HL-60/S4 treated with retinoic acid at 250 ng/mL for 4 days and 3 days (cell line): ENCODE measurements around the gene KPNA6.
"Not testable (repeated sequence)": the region's sequence is repeated elsewhere in the genome, so short reads cannot be mapped to it uniquely, and the experiment has no call there.

Source experiments
- in situ Hi-C: fragments of 300-500 bp; cut with MboI; formaldehyde crosslinking; loops from 2 replicates; pipeline ENCODE4 v1.7.0; 2022; ENCODE audit warnings: low sequenced_read_pairs

KPNA6 gene

GRCh38 chr1:32107742-32108661, at the start of gene KPNA6:
Gene KPNA6, plus strand, starts transcription at chr1:32108056. Its CDS starts 75 bp downstream, at chr1:32108131.
- in situ Hi-C loops = loop anchor here (10.0 kb wide), 1 partner anchor 63 kb away; no protein-coding TSS in a partner anchor

- in situ Hi-C loops = no loop called here
These were observed 46.9 kb upstream of the KPNA6 start for GRCh38 chr1:32060914-32061313.

- in situ Hi-C loops = no loop called here
These were observed 45.0 kb upstream of the KPNA6 start for GRCh38 chr1:32062867-32063230.

DNA sequence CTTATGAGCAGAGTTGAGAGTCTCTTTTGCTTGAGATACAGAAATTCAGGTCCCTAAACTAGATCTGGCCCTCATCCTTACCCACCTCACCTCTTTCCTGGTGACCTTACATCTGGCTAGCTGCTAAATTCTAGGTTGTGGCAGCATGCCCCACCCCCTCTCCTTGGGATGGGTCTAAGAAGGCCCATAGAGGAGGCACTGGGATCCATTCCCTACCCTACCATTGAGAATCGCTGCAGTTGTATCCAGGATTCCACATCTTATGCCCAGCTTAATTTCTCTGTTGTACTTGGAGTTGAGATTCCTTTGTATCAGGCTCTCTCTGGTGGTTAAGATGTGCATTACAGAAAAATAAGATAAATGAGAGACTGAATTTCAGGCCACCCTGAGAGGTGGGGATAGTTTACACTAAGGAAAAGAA, 44.6 kb upstream of the KPNA6 start:
- in situ Hi-C loops = no loop called here

DNA sequence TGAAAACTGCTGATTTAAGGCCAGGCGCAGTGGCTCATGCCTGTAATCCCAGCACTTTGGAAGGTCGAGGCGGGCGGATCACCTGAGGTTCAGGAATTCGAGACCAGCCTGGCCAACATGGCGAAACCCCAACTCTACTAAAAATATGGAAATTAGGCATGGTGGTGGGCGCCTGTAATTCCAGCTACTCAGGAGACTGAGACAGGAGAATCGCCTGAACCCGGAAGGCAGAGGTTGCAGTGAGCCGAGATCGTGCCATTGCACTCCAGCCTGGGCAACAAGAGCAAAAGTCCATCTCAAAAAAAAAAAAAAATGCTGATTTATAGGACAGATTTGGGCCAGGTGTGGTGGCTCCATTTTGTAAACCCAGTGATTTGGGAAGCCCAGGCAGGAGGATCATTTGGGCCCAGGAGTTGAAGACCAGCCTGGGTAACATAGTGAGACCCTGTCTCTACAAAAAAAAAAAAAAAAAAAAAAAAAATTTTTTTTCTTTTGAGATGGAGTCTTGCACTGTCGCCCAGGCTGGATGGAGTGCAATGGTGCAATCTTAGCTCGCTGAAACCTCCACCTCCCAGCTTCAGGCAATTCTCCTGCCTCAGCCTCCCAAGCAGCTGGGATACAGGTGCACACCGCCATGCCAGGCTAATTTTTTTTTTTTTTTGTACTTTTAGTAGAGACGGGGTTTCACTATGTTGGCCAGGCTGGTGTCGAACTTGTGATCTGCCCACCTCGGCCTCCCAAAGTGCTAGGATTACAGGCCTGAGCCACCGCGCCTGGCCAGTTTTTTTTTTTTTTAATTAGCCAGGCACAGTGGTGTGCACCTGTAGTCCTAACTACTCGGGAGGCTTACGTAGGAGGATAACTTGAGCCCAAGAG, 42.0 kb upstream of the KPNA6 start:
- in situ Hi-C loops = not testable (repeated sequence)

GRCh38 chr1:32066489-32066873, 41.4 kb upstream of the KPNA6 start:
- in situ Hi-C loops = no loop called here

DNA sequence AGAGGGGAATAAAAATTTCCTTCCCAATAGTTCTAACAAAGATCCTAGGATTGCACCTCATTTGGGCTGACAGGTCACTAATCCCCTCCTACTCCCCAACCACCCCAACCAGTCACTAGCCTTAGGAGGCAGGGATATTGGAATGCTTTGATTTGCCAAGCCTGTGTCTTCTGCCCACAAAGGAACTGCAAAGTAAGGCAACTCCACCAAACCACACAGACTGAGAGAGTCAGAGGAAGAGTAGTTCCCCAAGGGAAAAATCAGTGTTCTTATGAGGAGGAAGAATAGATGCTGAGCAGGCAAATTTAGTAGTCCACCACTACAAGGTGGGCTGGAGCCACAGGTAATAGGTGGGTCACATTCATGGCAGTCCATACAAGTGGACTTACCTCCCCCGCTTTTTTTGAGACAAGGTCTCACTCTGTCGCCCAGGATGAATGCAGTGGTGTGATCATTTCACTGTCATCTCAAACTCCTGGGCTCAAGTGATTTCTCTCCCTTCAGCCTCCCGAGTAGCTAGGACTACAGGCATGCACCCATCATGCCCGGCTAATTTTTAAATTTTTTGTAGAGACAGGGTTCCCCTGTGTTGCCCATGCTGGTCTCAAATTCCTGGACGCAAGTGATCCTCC, 38.8 kb upstream of the KPNA6 start:
- in situ Hi-C loops = no loop called here

DNA sequence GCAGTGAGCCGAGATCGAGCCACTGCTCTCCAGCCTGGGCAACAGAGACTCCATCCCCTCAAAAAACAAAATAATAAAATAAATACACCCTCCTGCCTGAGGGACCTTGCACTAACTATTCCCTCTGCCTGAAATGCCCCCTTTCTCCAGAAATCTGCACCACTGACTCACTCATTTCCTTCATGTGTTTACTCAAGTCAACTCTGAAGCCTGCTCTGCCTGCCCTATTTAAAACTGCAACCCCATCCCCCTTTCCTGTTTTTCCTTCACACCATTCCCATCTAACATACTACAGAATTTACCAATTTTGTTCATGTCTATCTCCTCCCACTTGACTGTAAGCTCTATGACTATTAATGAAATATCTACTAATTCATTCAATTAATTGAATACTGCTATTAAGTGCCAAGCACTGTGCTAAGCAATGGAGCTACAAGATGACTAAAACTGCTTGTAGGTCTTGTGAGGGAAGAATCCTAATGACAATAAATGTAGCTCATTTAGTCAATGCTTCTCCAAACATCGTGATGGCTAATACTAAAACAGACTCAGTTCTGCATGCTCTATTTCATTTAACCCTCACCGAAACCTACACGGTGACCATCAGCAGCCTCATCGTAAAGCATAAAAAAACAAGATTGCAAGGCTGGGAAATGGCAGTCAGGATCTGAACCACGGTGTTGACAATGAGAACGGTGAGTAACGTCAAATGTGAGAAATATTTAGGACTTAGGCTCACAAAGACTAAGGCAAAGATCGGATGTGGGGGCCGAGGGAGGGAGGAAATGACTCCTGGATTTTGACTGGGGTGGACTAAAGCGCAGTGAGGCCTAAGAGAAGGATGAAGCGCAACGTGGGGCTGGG, 35.9 kb upstream of the KPNA6 start:
- in situ Hi-C loops = no loop called here

DNA sequence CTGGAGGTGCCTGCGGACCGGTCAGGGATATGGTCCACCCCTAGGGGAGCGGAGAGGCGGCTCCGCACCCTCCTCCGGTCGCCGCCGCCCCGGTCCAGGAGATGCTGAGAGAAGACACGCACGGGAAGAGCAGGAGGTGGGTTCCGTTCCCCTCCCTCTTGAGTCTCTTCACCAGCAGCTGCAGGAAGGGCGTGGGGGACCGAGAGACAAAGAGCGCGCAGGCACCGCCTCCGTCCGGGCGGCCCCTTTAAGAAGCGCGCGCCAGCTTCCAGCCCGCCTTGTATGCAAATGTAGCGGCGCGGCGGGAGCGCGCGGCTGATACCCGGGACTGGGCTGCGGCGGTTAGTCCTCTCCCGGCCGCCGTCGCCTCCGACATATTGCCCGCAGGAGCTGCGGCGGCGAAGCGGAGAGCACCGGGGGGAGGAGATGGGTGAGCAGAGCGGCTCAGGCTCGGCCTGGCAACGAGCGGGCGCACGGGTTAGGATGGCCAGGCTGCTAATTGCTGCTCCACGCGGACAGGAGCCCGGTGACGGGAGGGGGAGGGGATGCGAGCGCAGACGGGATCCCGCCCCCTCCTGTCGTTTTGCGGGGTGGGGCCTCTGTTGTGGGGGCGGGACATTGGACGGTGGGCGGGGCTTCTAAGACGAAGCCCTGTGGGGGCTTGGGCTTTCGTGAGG, 35.1 kb upstream of the KPNA6 start, which contains the start of gene TMEM39B:
Gene TMEM39B (plus strand): TSS at position 318 of the 677 bp plus-strand sequence. CDS start 109 bp downstream, at position 427.
- in situ Hi-C loops = no loop called here

- in situ Hi-C loops = no loop called here
These were observed 34.3 kb upstream of the KPNA6 start for GRCh38 chr1:32073299-32074229.

DNA sequence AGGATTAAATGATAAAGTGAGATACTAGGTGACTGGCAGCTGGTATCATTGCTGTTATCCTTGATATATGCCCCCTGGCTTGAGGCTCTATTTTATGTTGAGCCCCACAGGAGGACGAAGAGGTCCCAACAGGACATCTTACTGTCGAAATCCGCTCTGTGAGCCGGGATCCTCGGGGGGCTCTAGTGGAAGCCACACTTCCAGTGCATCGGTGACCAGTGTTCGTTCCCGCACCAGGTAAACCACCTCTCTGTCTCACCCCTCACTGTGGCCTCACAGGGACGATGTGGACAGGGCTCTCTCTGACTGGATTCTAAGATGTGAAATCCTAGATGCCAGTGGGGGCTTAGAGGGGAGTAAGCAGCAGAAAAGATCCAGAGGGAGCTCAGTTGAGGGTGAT, 33.0 kb upstream of the KPNA6 start:
- in situ Hi-C loops = no loop called here

- in situ Hi-C loops = no loop called here
These were observed 30.4 kb upstream of the KPNA6 start for GRCh38 chr1:32077451-32077850.

DNA sequence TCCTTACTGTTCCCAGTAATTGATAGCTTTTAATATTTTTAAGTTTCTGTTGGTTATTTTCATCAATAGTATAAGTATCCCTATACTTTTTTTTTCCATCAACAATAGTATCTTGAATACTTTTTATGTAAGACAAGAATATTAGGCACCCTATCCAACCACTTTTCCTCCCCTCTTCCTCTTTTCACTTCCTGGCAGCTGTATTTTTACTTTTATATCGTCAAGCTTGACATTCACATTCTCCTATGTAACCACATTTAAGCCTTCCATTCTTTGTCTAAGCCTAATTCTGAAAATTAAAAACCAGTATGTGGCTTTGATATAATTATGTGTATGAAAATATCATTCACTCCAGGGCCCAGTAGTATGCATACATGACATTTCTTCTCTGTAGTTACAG, 25.8 kb upstream of the KPNA6 start:
- in situ Hi-C loops = no loop called here

DNA sequence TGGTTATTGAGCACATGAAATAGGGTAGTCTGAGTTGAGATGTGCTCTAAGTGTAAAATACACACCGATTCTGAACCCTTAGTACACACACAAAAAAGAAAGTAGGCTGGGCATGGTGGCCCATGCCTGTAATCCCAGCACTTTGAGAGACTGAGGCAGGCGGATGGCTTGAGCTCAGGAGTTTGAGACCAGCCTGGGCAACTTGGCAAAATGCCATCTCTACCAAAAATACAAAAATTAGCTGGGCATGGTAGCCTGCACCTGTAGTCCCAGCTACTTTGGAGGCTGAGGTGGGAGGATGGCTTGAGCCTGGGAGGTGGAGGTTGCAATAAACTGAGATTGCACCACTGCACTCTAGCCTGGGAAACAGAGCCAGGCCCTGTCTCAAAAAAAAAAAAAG, 21.5 kb upstream of the KPNA6 start:
- in situ Hi-C loops = not testable (repeated sequence)

- in situ Hi-C loops = no loop called here
These were observed 16.7 kb upstream of the KPNA6 start for GRCh38 chr1:32091176-32091575.

- in situ Hi-C loops = no loop called here
These were observed 16.3 kb upstream of the KPNA6 start for GRCh38 chr1:32091591-32091990.

DNA sequence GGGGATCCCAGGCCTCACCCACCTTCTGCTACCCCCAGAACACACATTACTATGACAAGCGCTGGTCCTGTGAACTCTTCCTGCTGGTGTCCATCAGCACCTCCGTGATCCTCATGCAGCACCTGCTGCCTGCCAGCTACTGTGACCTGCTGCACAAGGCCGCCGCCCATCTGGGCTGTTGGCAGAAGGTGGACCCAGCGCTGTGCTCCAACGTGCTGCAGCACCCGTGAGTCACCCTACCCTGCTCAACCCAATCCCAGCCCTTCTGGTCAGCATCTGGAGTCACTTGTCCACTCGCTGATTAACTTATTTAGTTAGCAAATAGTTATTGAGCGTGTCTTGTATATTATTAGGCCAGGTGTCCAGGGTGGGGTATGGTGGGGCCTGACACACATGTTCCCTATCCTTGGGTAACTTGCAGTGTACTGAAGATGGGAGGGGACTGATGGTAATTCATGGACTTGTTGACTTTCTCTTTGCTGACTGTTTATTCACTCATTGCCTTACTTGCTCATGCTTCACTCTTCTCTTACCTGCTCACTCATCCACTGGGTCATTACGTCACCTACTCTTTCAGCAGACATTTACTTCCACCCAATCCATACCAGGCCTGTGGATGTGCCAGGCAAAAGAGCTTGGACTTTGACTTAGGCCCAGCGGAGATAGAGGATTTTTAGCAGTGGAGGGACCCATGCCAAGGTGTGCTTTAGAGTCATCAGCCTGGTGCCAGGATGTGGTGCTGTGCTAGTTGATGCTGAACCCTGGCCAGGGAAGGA, 12.9 kb upstream of the KPNA6 start:
- in situ Hi-C loops = no loop called here

GRCh38 chr1:32099426-32099825, 8.4 kb upstream of the KPNA6 start:
- in situ Hi-C loops = no loop called here
